ENCODE data around the gene IP6K1.

- TF ChIP-seq ZNF207 (IDR thresholded peaks at IDR 0.05; ENCODE audit: borderline replicate concordance) (no peak), CTCF (IDR thresholded peaks at IDR 0.05 in 2 of 3, conservative IDR thresholded peaks at IDR 0.05 in 1 of 3; ENCODE audit: control insufficient read depth in 2 of 3, extremely low read depth in 1 of 3, insufficient read depth in 1 of 3, low read depth in 3 of 3, low read length in 3 of 3) (no peak), PML (IDR thresholded peaks at IDR 0.05; ENCODE audit: low read length) (no peak), ZNF24 (IDR thresholded peaks at IDR 0.05) (no peak), POLR2A (IDR thresholded peaks at IDR 0.05; ENCODE audit: low read depth, low read length) (no peak), YY1 (IDR thresholded peaks at IDR 0.05; ENCODE audit: low read depth, low read length) (no peak), FOXM1 (IDR thresholded peaks at IDR 0.05; ENCODE audit: low read depth, low read length) (no peak), RCOR1 (conservative IDR thresholded peaks at IDR 0.05; ENCODE audit: low read depth, low read length) (no peak)
- TF ChIP-seq, protein P1, sequence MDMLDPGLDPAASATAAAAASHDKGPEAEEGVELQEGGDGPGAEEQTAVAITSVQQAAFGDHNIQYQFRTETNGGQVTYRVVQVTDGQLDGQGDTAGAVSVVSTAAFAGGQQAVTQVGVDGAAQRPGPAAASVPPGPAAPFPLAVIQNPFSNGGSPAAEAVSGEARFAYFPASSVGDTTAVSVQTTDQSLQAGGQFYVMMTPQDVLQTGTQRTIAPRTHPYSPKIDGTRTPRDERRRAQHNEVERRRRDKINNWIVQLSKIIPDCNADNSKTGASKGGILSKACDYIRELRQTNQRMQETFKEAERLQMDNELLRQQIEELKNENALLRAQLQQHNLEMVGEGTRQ (IDR thresholded peaks at IDR 0.05; ENCODE audit: borderline replicate concordance, low read depth, low read length), result no peak
Measured at GRCh38 chr3:49702672-49703071, 83.7 kb downstream of the IP6K1 start.
